MM.1S (cell line): ENCODE measurements around the gene MVK.

Experiments
- DNase-seq: peaks from one replicate; pipeline ENCODE4 v3.0.0-alpha.2; 2015
- H2AFZ ChIP-seq: fragments of 300-600 bp; sonication (generic); 2 replicates; pipeline ENCODE4 v1.6.0; 2016; ENCODE audit warnings: antibody characterized with exemption, low read length
- H3F3A ChIP-seq: fragments of 300-600 bp; sonication (generic); 2 replicates; pipeline ENCODE4 v1.6.1; 2016; ENCODE audit warnings: mild to moderate bottlenecking, antibody characterized with exemption, low read length, moderate library complexity, mixed read lengths; ENCODE audit not compliant: insufficient read depth
- H3K27ac ChIP-seq: fragments of 300-600 bp; sonication (generic); 2 replicates; pipeline ENCODE4 v1.5.1; 2016; ENCODE audit warnings: mild to moderate bottlenecking, low read length
- H3K27me3 ChIP-seq: fragments of 300-600 bp; sonication (generic); replicated peaks from 2 replicates; pipeline ENCODE4 v1.6.0; 2016; ENCODE audit warnings: low read length; ENCODE audit not compliant: insufficient read depth
- H3K36me3 ChIP-seq: fragments of 300-600 bp; sonication (generic); replicated peaks from 2 replicates; pipeline ENCODE4 v1.6.1; 2016; ENCODE audit warnings: mild to moderate bottlenecking, low read length, mixed read lengths; ENCODE audit not compliant: insufficient read depth
- H3K4me1 ChIP-seq: fragments of 300-600 bp; sonication (generic); 2 replicates; pipeline ENCODE4 v1.6.1; 2016; ENCODE audit warnings: low read length, mixed read lengths
- H3K4me2 ChIP-seq: fragments of 300-600 bp; sonication (generic); 2 replicates; pipeline ENCODE4 v1.6.0; 2016; ENCODE audit warnings: low read depth, low read length
- H3K4me3 ChIP-seq: fragments of 300-600 bp; sonication (generic); 2 replicates; pipeline ENCODE4 v1.5.1; 2016; ENCODE audit warnings: low read length, mixed read lengths
- H3K79me2 ChIP-seq: fragments of 300-600 bp; sonication (generic); 2 replicates; pipeline ENCODE4 v1.6.1; 2016; ENCODE audit warnings: mixed run types, low read length, mixed read lengths
- H3K9ac ChIP-seq: fragments of 300-600 bp; sonication (generic); 2 replicates; pipeline ENCODE4 v1.6.1; 2016; ENCODE audit warnings: low read length, mixed read lengths
- H3K9me2 ChIP-seq: fragments of 300-600 bp; sonication (generic); replicated peaks from 2 replicates; pipeline ENCODE4 v1.6.1; 2016; ENCODE audit warnings: mild to moderate bottlenecking, low read length, mixed read lengths; ENCODE audit not compliant: insufficient read depth
- H3K9me3 ChIP-seq: fragments of 300-600 bp; sonication (generic); replicated peaks from 2 replicates; pipeline ENCODE4 v1.6.1; 2016; ENCODE audit warnings: mild to moderate bottlenecking, low read length, mixed read lengths; ENCODE audit not compliant: insufficient read depth
- H4K20me1 ChIP-seq: fragments of 300-600 bp; sonication (generic); 2 replicates; pipeline ENCODE4 v1.6.1; 2016; ENCODE audit warnings: mild to moderate bottlenecking, low read length, moderate library complexity, mixed read lengths; ENCODE audit not compliant: insufficient read depth
- CTCF ChIP-seq: fragments of 300-600 bp; sonication (generic); IDR thresholded peaks from 2 replicates; pipeline ENCODE4 v1.5.1; 2016; ENCODE audit warnings: antibody characterized with exemption, low read length, mixed read lengths
- EZH2 ChIP-seq: fragments of 300-600 bp; sonication (generic); optimal IDR thresholded peaks from 2 replicates; pipeline ENCODE3; 2017; ENCODE audit warnings: low read depth, mild to moderate bottlenecking, antibody characterized with exemption, low read length, mixed read lengths
- EZH2phosphoT487 ChIP-seq: fragments of 300-600 bp; sonication (generic); IDR thresholded peaks from 2 replicates; pipeline ENCODE4 v1.6.1; 2018; ENCODE audit warnings: antibody characterized with exemption, low read length

The MVK gene

GRCh38 chr12:109592195-109592904, 18.8 kb downstream of the MVK start:
- no peaks in the 10 kb centered on the region for H3K9me3 ChIP-seq
- H3K9ac ChIP-seq = no peak overlapping the region
- H3K4me1 ChIP-seq = no peaks in the 10 kb centered on the region
- H3K9me2 ChIP-seq = no peaks in the 10 kb centered on the region
- H3F3A ChIP-seq = no peaks in the 10 kb centered on the region
- no peak overlapping the region for H3K4me3 ChIP-seq
- H3K27ac ChIP-seq = no peak overlapping the region
- H3K79me2 ChIP-seq = no peaks in the 10 kb centered on the region
- no peaks in the 10 kb centered on the region for H3K36me3 ChIP-seq
- no peaks in the 10 kb centered on the region for H3K27me3 ChIP-seq
- H3K4me2 ChIP-seq = no peak overlapping the region
- no peaks in the 10 kb centered on the region for H4K20me1 ChIP-seq
- no peak for DNase-seq
- no peak for TF ChIP-seq EZH2
- H2AFZ ChIP-seq = no peak overlapping the region

GRCh38 chr12:109592905-109593272, 19.3 kb downstream of the MVK start:
- no peak overlapping the region for H3K27ac ChIP-seq
- H3K4me2 ChIP-seq = no peak overlapping the region
- H3K27me3 ChIP-seq = no peaks in the 10 kb centered on the region
- no peak overlapping the region for H3K9ac ChIP-seq
- H3K9me2 ChIP-seq = no peaks in the 10 kb centered on the region
- H3K4me1 ChIP-seq = no peaks in the 10 kb centered on the region
- H3K9me3 ChIP-seq = no peaks in the 10 kb centered on the region
- no peak for TF ChIP-seq EZH2phosphoT487
- no peak for TF ChIP-seq CTCF
- no peak for TF ChIP-seq EZH2
- H3K36me3 ChIP-seq = no peaks in the 10 kb centered on the region
- H3F3A ChIP-seq = no peaks in the 10 kb centered on the region
- H2AFZ ChIP-seq = no peak overlapping the region
- H3K79me2 ChIP-seq = no peaks in the 10 kb centered on the region
- DNase-seq = no peak
- H4K20me1 ChIP-seq = no peaks in the 10 kb centered on the region
- H3K4me3 ChIP-seq = no peak overlapping the region

- Histone ChIP-seq H3K9me3 (no peaks in the 10 kb centered on the region), H3K4me2 (no peak overlapping the region), H3K9ac (no peak overlapping the region), H3F3A (no peaks in the 10 kb centered on the region), H3K27ac (no peak overlapping the region), H3K27me3 (no peaks in the 10 kb centered on the region), H3K79me2 (no peaks in the 10 kb centered on the region), H3K9me2 (no peaks in the 10 kb centered on the region), H4K20me1 (no peaks in the 10 kb centered on the region), H3K36me3 (no peaks in the 10 kb centered on the region), H3K4me3 (no peak overlapping the region), H2AFZ (no peak overlapping the region), H3K4me1 (no peaks in the 10 kb centered on the region)
- no peak for TF ChIP-seq EZH2phosphoT487
- TF ChIP-seq EZH2 = no peak
- TF ChIP-seq CTCF = no peak
- DNase-seq = no peak
Measured at GRCh38 chr12:109594556-109595317, 21.1 kb downstream of the MVK start.
